HG02852 (cell line): ENCODE data around the gene SERPINA10.
"Not testable (repeated sequence)": the region's sequence is repeated elsewhere in the genome, so short reads cannot be mapped to it uniquely, and the experiment has no call there.

Experiments used
- ATAC-seq: cut with Tn5 transposase; IDR thresholded peaks from one replicate; pipeline ENCODE4 v1.9.1; 2021; ENCODE audit warnings: mild to moderate bottlenecking, moderate library complexity; ENCODE audit not compliant: unreplicated experiment

SERPINA10 gene

DNA sequence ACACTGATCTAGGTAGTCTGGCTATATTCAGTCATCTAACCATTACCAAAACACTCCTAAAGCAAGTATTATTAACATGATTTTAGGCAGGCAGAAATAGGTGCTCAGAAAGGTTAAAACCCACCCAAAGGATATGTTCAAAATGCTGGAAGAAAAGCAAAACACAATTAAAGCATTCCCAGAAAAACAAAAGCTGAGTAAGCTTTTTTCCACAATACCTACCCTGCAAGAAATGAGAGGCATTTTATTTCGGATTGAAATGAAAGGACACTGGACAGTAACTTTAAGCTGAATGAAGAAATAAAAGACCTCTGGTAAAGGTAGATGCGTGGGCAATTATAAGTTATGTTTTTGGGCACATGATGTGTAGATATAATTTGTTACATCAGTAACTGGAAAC lies 21.8 kb upstream of the SERPINA10 start:
- no peak for ATAC-seq

- no peak for ATAC-seq
Measured at GRCh38 chr14:94313991-94314655, 21.1 kb upstream of the SERPINA10 start.

GRCh38 chr14:94312481-94313246 lies 19.6 kb upstream of the SERPINA10 start:
- ATAC-seq, result no peak

GRCh38 chr14:94310248-94310647 lies 17.2 kb upstream of the SERPINA10 start:
- no peak for ATAC-seq

- ATAC-seq, result no peak
Measured at GRCh38 chr14:94309721-94310120, 16.7 kb upstream of the SERPINA10 start.

DNA sequence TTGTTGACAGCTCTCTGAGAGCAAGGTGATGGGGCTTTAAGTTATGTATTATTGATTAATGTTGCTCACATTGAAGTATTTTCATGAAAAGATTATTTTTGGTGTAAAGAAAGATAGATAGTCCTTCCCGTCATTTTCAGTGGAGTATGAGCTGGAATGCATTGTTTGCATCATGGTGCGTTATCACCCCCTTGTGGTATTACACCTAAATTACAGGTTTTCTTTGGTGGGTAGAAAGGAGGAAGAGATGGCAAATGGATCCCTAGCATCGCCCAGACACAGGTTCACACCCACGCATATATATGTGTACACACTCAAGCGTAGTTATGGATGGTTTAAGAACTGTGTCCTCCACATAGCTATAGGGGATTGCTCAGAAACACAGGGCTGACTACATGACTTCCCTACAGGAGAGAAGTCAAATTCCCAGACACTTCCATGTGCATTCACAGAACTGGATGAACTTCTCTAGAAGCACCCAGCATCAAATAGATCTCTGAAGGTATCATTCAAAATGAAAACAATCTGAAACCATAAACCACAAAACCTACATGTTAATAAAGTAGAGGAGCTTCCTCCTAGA lies 14.4 kb upstream of the SERPINA10 start:
- no peak for ATAC-seq

- ATAC-seq, result no peak
Measured at GRCh38 chr14:94306047-94306978, 13.2 kb upstream of the SERPINA10 start.

- no peak for ATAC-seq
Measured at GRCh38 chr14:94305620-94306019, 12.6 kb upstream of the SERPINA10 start.

DNA sequence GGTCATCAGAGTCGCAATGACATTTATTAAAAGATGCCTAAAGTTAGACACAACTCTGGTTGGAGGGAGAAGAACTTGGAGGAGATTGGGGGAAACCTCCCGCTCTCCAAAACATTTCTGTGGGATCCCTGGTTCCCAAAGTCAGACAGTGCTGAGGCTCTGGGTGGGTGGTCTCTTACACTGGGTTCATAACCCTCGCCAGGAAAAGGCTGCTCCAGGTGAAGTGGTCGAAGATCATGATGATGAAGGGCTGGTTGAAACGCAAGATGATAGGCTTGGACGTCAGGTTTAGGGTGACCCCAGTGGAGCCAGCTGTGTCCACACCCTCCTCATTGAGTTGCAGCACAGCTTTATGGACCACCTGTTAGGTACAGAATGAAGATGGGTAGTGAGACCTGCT lies 11.2 kb upstream of the SERPINA10 start:
- no peak for ATAC-seq

DNA sequence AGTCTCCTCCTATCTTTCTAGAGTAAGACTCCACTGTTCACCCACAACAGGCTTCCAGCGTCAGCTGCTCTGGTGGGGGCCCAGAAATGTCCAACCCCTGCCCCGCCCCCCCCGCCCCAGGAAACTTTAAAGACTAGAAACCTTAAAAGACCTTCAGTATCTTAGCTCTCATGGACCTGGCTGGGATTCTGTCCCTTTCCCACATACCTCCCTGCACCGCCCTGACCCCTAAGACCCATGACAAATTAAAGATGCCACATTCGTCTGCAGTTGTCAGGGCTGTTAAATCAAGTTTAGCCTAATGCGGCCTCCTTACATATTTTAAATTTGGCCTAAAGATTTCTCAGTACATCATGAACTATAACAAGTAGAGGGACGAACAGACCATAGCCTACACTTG lies 10.0 kb upstream of the SERPINA10 start:
- no peak for ATAC-seq

GRCh38 chr14:94298130-94298529 lies 5.1 kb upstream of the SERPINA10 start:
- no peak for ATAC-seq

DNA sequence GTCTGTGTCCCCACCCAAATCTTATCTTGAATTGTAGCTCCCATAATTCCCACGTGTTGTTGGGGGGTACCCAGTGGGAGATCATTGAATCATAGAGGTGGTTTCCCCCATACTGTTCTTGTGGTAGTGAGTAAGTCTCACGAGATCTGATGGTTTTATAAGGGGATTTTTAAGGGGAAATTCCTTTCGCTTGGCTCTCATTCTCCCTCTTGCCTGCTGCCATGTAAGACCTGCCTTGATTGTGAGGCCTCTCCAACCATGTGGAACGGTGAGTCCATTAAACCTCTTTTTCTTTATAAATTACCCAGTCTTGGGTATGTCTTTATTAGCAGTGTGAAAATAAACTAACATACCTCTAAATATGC lies 3.1 kb upstream of the SERPINA10 start:
- ATAC-seq, result not testable (repeated sequence)

GRCh38 chr14:94295360-94296180 lies 2.5 kb upstream of the SERPINA10 start:
- no peak for ATAC-seq

GRCh38 chr14:94293578-94293924 lies 483 bp upstream of the SERPINA10 start:
- no peak for ATAC-seq

DNA sequence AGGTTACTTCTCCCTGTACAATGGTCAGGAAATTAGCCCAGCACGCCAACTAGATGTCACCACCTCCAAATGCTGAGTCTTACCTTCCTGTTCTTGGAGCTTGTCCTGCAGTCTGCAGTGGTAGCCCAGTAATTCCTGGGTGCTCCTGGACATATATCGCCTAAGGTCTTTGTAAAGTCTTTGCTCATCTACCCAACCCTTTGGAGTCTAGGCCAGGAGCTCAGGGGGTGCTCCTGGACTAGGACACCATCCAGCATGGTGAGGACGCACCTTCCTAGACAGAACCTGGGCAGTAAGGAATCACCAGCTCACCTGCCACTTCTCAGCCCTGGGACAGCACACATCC lies 569 bp downstream of the SERPINA10 start:
- no peak for ATAC-seq

DNA sequence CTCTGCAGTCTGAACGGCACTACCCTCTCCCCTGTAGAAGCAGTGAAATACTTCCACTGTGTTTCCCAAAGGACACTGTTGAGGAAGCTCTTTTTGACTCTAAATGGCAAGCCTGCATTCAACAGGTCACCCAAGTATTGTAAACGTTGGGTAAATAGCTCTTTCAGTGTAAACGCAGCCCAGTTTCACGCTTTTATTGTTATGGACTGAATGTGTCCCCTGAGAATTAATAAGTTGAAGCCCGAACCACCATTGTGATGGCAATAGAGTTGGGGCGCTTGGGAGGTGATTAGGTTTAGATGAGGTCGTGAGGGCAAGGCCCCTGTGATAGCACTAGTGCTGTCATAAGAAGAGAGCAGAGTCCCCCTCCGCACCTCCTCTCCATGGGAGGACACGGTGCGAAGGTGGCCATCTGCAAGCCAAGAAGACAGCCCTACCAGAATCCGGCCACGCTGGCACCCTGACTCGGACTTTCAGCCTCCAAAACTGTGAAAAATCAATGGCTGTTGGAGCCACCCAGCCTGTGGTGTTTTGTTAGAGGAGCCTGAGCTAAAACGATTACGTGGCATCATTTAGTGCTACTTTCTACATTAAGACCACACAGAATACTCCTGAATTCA lies 1.1 kb downstream of the SERPINA10 start:
- ATAC-seq, result no peak

DNA sequence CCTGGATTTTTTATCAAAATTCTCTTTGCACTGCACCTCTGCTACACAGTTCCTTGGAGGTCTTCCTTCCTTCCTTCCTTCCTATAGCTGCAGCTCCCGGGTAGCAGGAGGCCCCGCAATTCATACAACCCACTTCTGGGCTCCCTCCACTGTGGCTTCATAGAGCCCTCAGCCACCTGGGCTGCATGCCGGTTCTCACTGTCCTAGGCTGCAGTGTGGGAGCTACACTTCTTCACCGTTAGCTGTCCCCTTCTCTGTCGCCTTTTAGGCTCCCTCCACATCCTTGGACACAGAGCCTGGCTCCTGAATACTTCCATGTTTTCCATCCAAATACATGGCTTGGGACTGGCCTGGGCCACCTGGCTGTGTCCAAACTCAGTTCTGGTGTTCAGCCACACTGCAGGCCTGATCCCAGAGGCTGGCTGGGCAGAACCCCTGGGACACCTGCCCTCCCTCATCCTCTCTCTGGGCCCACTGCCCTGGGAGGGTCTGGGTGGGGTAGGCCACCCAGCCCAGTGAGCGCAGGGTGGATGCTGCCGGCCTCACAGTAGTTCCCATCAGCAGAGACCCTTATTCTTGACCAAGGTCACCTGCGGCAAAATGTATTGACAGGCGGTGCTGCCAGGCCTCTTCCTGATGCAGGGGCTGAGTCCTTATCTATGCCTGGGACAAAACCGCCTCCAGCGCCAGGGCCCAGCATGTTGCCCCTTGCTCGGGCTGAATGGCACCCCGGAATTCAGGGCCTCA lies 1.7 kb downstream of the SERPINA10 start:
- no peak for ATAC-seq

DNA sequence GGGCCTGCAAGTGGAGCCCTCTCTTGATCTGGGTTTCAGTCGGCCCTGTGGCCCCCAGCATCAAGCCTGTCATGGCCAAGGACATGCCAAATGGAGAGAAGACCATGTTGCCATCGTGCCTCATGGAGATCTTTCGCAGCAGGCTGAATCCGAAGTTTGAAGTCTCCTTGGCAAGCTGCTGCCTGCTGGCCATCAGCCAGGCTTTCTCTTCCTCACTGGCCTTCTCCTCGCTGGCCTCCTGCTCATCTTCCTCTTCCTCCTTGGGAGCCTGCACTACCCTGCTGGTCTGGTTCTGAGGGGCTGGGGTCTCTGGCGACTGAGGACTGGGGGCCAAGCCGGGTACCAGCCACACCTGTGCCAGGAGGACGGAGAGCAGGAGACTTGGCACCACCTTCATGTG lies 2.9 kb downstream of the SERPINA10 start:
- ATAC-seq, result no peak
